Mucosa of descending colon (tissue), 3 donors: ENCODE results near the gene AKR1C2. TPM values are rescaled to one million over a fixed set of nuclear protein-coding genes. Genes with fewer than 3 reads are reported as not detected.

ENCODE experiments used
- ATAC-seq: fragments of 200-7000 bp; cut with Tn5 transposase; one replicate; pipeline ENCODE4 v1.9.1; 2020; ENCODE audit warnings: mild to moderate bottlenecking, moderate library complexity
- DNase-seq, 3 donors: peaks; one replicate each; pipeline ENCODE4 v3.0.0-alpha.2; 2020
- H3K36me3 ChIP-seq: fragments of 200-600 bp; one replicate; pipeline ENCODE4 v1.8.0; 2021; ENCODE audit warnings: low read depth, mild to moderate bottlenecking
- H3K4me1 ChIP-seq: fragments of 200-600 bp; one replicate; pipeline ENCODE4 v1.8.0; 2021; ENCODE audit warnings: low read depth, mild to moderate bottlenecking
- H3K4me3 ChIP-seq: fragments of 200-600 bp; one replicate; pipeline ENCODE4 v1.8.0; 2021; ENCODE audit warnings: mild to moderate bottlenecking
- H3K9me3 ChIP-seq: fragments of 200-600 bp; one replicate; pipeline ENCODE4 v1.8.0; 2021; ENCODE audit warnings: mild to moderate bottlenecking
- intact Hi-C, 2 donors: fragments of 100-400 bp; cut with DNase I in 1 of 2; cut with micrococcal nuclease in 1 of 2; formaldehyde crosslinking; loops; one replicate each; pipeline versions ENCODE4 v1.11.0 to v1.11.1; 2022; cut with DNase I, micrococcal nuclease
- total RNA-seq, 3 donors: library from RNA; stranded (reverse); fragmentation: NEBNext Ultra II Directional in 2 of 3; extraction: Animal tissue kit (Norgen Biotek cat#: 25700) in 2 of 3; gene quantifications; one replicate each; pipeline versions ENCODE4 v1.2.1 to v1.2.4, GENCODE V29; 2021 to 2023
- TF ChIP-seq, protein P1 (sequence below): fragments of 200-600 bp; IDR thresholded peaks from one replicate; pipeline ENCODE4 v1.8.0; 2022; ENCODE audit warnings: antibody characterized with exemption, mild to moderate bottlenecking
- donor health status: DM: no; HTN: no; CAD: no; lungs with moderate emphysema.
- donor health status: DM: no; HTN: no; CAD: no.
- donor health status: DM: no; HTN: yes; CAD: no.

Gene AKR1C2
- total RNA-seq, 3 donors from 2014 or later: 19.5 to 39.7 (median 20.0) TPM

DNA sequence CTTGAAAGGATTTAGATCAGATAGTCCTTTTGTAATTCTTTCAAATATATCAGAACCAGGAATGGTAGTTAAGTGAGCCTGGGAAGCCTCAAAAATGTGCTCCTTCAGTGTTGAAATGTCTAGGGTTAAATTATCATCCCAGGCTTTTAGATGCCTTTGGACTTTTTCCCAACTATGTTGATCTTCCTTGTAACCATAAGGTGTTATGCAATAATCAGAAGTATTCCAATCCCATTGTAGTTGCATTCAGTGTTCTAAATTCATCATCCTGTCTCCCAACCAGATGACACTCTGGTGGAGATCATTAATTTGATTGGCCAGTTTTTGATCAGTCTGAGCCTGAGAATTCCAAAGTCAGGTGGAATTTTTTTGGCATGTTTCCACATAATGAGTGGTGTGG lies 35.1 kb upstream of the AKR1C2 start:
- TF ChIP-seq, protein P1, sequence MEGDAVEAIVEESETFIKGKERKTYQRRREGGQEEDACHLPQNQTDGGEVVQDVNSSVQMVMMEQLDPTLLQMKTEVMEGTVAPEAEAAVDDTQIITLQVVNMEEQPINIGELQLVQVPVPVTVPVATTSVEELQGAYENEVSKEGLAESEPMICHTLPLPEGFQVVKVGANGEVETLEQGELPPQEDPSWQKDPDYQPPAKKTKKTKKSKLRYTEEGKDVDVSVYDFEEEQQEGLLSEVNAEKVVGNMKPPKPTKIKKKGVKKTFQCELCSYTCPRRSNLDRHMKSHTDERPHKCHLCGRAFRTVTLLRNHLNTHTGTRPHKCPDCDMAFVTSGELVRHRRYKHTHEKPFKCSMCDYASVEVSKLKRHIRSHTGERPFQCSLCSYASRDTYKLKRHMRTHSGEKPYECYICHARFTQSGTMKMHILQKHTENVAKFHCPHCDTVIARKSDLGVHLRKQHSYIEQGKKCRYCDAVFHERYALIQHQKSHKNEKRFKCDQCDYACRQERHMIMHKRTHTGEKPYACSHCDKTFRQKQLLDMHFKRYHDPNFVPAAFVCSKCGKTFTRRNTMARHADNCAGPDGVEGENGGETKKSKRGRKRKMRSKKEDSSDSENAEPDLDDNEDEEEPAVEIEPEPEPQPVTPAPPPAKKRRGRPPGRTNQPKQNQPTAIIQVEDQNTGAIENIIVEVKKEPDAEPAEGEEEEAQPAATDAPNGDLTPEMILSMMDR: no peak
- H3K4me3 ChIP-seq: no peak overlapping the region
- peaks cover 37% of the 10 kb centered on the region for H3K4me1 ChIP-seq
- ATAC-seq (no peak), DNase-seq (no peak)
- intact Hi-C loops: no loop called here
- no peaks in the 10 kb centered on the region for H3K36me3 ChIP-seq
- H3K9me3 ChIP-seq: peaks cover 4% of the 10 kb centered on the region

DNA sequence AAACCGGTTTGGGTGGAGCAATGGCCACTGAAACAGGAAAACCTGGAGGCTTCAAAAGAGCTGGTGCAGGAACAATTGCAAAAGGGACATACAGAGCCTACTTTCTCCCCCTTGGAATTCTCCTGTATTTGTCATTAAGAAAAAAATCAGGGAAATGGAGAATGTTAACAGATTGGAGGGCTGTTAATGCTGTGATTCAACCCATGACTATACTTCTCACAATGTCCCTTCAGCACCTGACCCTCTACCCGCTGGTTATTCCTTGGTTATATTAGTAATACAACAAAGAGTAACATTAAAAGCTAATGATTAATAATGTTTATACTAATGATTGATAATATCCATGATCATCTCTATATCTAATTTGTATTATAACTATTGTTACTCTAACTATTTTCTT lies 34.4 kb upstream of the AKR1C2 start:
- Histone ChIP-seq H3K9me3 (peaks cover 4% of the 10 kb centered on the region), H3K36me3 (no peaks in the 10 kb centered on the region), H3K4me1 (peaks cover 33% of the 10 kb centered on the region), H3K4me3 (no peak overlapping the region)
- TF ChIP-seq, protein P1: no peak
- DNase-seq (no peak), ATAC-seq (no peak)
- intact Hi-C loops: no loop called here

DNA sequence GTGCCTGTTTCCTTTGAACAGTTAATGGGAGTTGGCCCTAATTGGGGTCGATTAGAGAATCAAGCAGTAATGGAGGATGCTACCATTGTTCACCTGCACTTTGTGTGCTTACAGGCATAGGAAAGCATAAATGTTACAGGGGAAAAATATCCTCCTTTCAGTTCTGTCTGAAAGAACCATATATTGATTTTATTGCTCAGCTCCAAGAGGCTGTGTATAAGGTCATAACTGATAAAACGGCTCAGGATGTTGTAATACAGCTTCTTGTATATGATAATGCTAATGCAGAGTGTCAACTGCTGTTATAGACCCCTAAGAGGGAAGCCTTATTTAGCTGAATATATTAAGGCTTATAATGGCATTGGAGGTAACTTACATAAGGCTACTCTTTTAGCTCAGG lies 32.9 kb upstream of the AKR1C2 start:
- intact Hi-C loops: no loop called here
- H3K9me3 ChIP-seq: peaks cover 4% of the 10 kb centered on the region
- H3K4me3 ChIP-seq: no peak overlapping the region
- ATAC-seq: peak; percentile 63
- DNase-seq: no peak
- H3K4me1 ChIP-seq: peaks cover 22% of the 10 kb centered on the region
- no peaks in the 10 kb centered on the region for H3K36me3 ChIP-seq
- TF ChIP-seq, protein P1: no peak

DNA sequence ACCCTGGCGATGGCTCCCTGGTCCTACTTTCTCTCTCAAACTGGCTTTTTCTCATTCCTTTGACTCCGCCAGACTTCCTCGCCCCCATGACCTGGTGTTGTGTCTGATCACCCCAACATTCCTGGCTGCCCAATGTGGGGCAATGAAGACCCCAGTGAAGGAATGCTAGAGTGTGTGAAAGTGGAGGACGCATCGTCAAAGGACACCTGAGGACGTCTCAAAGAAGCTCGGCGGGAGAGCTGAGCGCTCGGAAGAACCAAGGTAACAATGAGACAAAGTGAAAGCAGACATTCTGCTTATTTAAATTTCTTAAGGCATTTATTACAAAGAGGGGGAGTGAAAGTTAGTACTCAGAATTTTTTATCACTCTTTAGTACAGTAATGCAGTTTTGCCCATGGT lies 31.7 kb upstream of the AKR1C2 start:
- Histone ChIP-seq H3K4me1 (peaks cover 22% of the 10 kb centered on the region), H3K4me3 (no peak overlapping the region), H3K36me3 (no peaks in the 10 kb centered on the region), H3K9me3 (peaks cover 10% of the 10 kb centered on the region)
- ATAC-seq (no peak), DNase-seq (no peak)
- TF ChIP-seq, protein P1: no peak
- intact Hi-C loops: no loop called here

DNA sequence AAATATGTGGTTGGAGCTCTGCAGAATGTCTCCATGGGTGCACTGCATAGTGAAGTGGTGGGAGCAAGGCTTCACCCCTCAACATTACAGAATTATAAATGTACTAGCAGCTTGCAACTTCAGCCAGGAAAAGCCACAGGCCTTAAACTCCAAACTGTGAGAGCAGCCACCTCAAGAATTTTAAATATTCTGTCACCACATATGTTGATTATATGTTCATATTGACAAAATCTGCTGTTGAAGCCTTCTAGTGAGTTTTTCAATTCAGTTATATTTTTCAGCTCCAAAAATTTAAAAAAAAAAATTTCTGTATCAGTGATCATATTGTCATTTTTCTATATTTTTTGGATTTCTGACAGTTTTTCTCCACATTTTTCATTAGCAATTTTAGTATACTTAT lies 30.9 kb upstream of the AKR1C2 start:
- no peak for DNase-seq
- TF ChIP-seq, protein P1: no peak
- Histone ChIP-seq H3K4me1 (peaks cover 22% of the 10 kb centered on the region), H3K36me3 (no peaks in the 10 kb centered on the region), H3K9me3 (peaks cover 12% of the 10 kb centered on the region), H3K4me3 (no peak overlapping the region)
- no peak for ATAC-seq
- intact Hi-C loops: no loop called here
